ENCODE data around the gene ADGRB3.

Gene ADGRB3

DNA sequence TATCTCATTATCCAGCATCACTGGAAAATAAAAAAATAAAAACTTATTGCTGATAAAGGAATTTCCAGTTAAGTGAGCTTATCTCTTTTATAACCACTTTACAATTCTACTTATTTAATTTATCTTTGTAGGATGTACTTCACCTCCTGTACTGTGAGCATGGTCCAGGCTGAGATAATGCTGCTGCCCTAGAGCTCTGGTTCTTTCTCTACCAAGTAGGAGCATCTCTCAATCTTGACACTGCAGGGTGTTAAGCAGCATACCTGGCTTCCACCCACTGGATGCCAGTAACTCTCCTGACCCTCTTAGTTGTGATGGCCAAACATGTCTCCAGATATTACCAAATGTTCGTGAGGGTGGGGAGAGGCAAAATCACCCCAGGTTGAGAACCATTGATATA lies 454.5 kb downstream of the ADGRB3 start:
- no peak for DNase-seq (ENCODE audit: extremely low read depth, low read depth)
- TF ChIP-seq, protein P1, sequence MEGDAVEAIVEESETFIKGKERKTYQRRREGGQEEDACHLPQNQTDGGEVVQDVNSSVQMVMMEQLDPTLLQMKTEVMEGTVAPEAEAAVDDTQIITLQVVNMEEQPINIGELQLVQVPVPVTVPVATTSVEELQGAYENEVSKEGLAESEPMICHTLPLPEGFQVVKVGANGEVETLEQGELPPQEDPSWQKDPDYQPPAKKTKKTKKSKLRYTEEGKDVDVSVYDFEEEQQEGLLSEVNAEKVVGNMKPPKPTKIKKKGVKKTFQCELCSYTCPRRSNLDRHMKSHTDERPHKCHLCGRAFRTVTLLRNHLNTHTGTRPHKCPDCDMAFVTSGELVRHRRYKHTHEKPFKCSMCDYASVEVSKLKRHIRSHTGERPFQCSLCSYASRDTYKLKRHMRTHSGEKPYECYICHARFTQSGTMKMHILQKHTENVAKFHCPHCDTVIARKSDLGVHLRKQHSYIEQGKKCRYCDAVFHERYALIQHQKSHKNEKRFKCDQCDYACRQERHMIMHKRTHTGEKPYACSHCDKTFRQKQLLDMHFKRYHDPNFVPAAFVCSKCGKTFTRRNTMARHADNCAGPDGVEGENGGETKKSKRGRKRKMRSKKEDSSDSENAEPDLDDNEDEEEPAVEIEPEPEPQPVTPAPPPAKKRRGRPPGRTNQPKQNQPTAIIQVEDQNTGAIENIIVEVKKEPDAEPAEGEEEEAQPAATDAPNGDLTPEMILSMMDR (IDR thresholded peaks at IDR 0.05; ENCODE audit: low read depth, low read length), result no peak

DNA sequence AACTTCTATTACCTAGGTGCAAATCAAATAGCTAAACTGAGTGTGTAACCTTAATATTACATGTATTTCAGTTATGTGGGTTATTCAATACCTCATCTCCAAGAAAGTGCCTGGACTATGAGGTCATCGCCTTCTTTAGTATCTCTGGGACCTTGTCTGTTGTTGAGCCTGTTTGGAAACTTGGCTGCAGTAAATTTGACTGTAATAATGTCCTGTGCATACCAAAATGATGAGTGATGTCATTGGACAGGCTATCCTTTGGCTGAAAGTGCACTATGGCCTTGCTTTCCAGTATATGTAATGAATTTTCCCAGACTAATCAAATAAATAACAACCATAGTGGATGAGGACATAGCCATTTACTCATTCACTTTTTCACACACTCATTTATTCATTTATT lies 455.1 kb downstream of the ADGRB3 start:
- DNase-seq (ENCODE audit: extremely low read depth, low read depth), result peak; percentile 4
- TF ChIP-seq, protein P1 (IDR thresholded peaks at IDR 0.05; ENCODE audit: low read depth, low read length), result no peak

DNA sequence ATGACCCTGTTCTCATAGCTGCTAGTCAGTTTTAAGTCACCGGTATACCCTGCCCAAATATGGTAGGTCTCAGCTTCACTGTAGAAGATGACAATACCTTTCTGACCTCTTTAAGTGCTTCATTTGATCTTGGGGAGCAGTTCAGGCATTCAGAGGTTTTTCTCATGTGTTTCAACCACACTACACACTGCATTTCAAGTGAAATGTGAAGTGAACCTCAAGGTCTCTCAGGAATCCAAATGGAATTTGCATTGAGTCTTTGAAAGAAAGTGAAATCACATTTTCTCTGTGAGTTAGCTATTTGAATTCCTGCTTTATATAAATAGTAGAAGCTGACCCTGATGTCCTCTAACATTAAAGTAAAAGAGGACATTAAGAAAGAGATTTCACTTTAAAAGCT lies 461.6 kb downstream of the ADGRB3 start:
- TF ChIP-seq, protein P1 (IDR thresholded peaks at IDR 0.05; ENCODE audit: low read depth, low read length), result no peak
- DNase-seq (ENCODE audit: extremely low read depth, low read depth), result no peak

DNA sequence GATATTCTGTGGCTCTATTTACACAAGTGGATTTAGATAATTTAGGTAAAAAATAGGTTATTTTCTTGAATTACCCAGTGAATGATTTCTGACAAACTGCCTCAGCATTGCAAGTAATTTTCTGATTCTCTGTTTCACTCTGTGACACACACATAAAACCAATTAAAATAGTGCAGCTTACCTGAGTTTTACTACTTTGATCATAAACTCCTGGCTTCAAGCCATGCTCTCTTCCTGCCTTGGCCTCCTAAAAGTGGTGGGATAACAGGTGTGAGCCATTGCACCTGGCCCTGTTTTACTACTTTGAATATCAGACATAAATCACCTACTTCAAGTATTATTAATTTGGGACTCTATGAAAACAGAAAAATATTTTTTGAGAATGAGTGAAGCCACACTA lies 462.9 kb downstream of the ADGRB3 start:
- TF ChIP-seq, protein P1 (IDR thresholded peaks at IDR 0.05; ENCODE audit: low read depth, low read length), result no peak
- DNase-seq (ENCODE audit: extremely low read depth, low read depth), result no peak

DNA sequence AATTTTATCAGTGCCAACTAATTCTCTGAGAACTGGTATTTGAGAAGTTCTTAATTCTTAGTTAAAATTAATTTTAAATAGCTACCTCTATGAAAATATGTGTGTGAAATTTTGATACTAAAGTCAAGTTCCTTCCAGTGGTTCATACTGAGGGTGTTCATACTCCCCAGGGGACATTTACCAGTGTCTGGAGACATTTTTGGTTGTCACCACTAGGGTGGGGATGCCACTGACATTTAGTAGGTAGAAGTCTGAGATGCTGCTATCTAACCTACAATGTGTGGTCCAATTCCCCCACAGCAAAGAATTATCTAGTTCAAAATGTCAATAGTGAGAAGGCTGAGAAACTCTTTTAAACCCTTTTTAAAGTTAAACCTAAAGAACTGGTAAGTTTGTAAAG lies 463.8 kb downstream of the ADGRB3 start:
- no peak for DNase-seq (ENCODE audit: extremely low read depth, low read depth)

DNA sequence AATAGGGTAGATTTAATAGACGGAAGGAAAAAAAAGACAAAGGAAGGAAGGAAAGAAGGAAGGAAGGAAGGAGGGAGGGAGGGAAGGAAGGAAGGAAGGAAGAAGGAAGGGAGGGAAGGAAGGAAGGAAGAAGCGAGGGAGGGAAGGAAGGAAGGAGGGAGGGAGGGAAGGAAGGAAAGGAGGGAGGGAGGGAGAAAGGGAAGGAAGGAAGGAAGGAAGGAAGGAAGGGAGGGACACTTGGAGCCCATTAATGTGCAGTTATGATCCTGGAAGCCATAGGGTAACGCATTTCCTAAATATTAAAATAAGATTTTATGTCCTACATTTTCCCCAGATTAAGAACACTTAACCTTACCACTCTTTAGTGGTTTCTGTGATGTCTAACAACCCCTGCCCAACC lies 465.7 kb downstream of the ADGRB3 start:
- TF ChIP-seq, protein P1 (IDR thresholded peaks at IDR 0.05; ENCODE audit: low read depth, low read length), result no peak
- DNase-seq (ENCODE audit: extremely low read depth, low read depth), result no peak

More for the DNA sequence above, 463.8 kb downstream of the ADGRB3 start:
- TF ChIP-seq, protein P1 (IDR thresholded peaks at IDR 0.05; ENCODE audit: low read depth, low read length), result no peak

DNA sequence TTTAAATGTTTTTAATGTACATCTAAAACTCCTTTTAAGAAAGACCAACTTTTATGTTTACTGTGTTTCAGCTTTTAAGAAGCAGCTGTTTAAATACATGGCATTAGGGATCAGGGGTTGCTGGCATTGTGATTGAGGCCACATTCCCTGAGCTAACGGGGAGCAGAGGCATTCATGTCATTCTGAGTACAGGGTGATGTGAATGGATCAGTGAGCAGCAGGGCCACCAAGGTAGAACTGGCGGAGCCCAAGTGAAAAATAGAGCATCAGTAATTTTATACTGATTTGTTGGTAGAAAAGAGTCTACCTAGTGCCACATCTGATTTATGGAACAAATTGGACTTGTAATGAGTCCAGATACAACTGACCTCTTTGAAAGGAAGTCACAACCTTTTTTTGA lies 467.3 kb downstream of the ADGRB3 start:
- DNase-seq (ENCODE audit: extremely low read depth, low read depth), result no peak
- TF ChIP-seq, protein P1 (IDR thresholded peaks at IDR 0.05; ENCODE audit: low read depth, low read length), result no peak

Measured in AG09319 (cell line).